NT2/D1 (cell line): ENCODE measurements around the gene ANTXR1.

Experiments
- DNase-seq: peaks from one replicate; pipeline ENCODE4 v3.0.0-alpha.2; 2011; ENCODE audit warnings: low read depth, low spot score
- H3K27me3 ChIP-seq: 2 replicates; pipeline ENCODE4 v1.6.0; 2011; ENCODE audit warnings: mild to moderate bottlenecking; ENCODE audit not compliant: insufficient read length, insufficient read depth
- H3K36me3 ChIP-seq: 2 replicates; pipeline ENCODE4 v1.6.1; 2011; ENCODE audit warnings: mild to moderate bottlenecking, low read length, mixed read lengths; ENCODE audit not compliant: insufficient read depth, insufficient read length
- H3K4me1 ChIP-seq: 2 replicates; pipeline ENCODE4 v1.5.1; 2011; ENCODE audit not compliant: insufficient read depth, insufficient read length
- H3K4me3 ChIP-seq: 2 replicates; pipeline ENCODE4 v1.5.1; 2011; ENCODE audit warnings: low read depth; ENCODE audit not compliant: insufficient read length
- H3K9ac ChIP-seq: 2 replicates; pipeline ENCODE4 v1.6.0; 2011; ENCODE audit warnings: low read depth; ENCODE audit not compliant: insufficient read length
- H3K9me3 ChIP-seq: 2 replicates; pipeline ENCODE4 v1.5.1; 2011; ENCODE audit warnings: mild to moderate bottlenecking, low read length; ENCODE audit not compliant: insufficient read depth
- SUZ12 ChIP-seq: IDR thresholded peaks from 2 replicates; pipeline ENCODE4 v1.6.1; 2011; ENCODE audit not compliant: insufficient read length, insufficient read depth; ENCODE audit errors: extremely low read depth
- YY1 ChIP-seq: IDR thresholded peaks from 2 replicates; pipeline ENCODE4 v1.6.1; 2011; ENCODE audit not compliant: insufficient read length, insufficient read depth
- ZNF274 ChIP-seq: IDR thresholded peaks from 2 replicates; pipeline ENCODE4 v1.6.1; 2011; ENCODE audit warnings: mild to moderate bottlenecking, low read depth, low read length

The ANTXR1 gene

DNA sequence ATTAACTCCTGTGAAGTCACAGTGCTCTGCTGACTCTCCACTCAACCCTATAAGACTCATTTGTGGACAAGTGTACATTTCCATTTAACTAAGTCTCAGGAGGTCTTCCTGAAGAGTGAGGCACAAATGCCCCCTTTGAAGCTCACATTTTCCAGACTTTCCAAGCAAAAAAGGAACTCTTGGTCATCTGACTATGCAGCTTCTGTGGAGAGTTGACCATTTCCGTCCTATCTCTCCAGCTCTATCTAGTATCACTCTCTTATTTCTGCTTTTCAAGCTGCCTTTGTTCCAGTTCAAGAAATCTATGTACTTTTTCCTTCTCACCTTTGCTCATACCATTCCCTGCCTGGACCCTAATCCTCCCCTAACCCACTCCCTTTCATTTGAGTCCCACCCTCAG lies 77.0 kb downstream of the ANTXR1 start:
- Histone ChIP-seq H3K4me3 (no peak overlapping the region), H3K4me1 (no peaks in the 10 kb centered on the region)
- DNase-seq: no peak

DNA sequence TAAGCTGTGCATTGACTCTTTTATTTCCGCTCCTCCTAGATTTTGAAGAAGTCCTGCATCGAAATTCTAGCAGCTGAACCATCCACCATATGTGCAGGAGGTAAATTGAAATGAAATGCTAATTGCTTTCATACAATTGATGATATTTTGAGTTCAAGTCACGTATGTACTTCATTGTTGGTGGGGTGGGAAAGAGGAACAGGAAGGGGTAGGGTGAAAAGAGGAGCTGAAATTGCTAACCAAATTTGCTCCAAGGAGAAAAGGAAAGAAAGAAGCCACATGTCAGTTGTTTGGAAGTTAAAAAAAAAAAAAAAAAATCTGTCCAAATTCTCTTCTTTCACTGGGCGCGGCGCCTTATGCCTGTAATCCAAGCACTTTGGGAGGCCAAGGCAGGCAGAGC lies 77.8 kb downstream of the ANTXR1 start:
- Histone ChIP-seq H3K9ac (no peak overlapping the region), H3K9me3 (no peaks in the 10 kb centered on the region), H3K27me3 (no peaks in the 10 kb centered on the region), H3K36me3 (peaks cover 23% of the 10 kb centered on the region), H3K4me3 (no peak overlapping the region), H3K4me1 (no peaks in the 10 kb centered on the region)
- TF ChIP-seq YY1 (no peak), SUZ12 (no peak)
- no peak for DNase-seq

More for the DNA sequence above, 77.0 kb downstream of the ANTXR1 start:
- no peaks in the 10 kb centered on the region for H3K27me3 ChIP-seq
- no peak overlapping the region for H3K9ac ChIP-seq
- no peak for TF ChIP-seq ZNF274
- no peak for TF ChIP-seq SUZ12
- no peak for TF ChIP-seq YY1
- no peaks in the 10 kb centered on the region for H3K9me3 ChIP-seq
- H3K36me3 ChIP-seq: peaks cover 23% of the 10 kb centered on the region

DNA sequence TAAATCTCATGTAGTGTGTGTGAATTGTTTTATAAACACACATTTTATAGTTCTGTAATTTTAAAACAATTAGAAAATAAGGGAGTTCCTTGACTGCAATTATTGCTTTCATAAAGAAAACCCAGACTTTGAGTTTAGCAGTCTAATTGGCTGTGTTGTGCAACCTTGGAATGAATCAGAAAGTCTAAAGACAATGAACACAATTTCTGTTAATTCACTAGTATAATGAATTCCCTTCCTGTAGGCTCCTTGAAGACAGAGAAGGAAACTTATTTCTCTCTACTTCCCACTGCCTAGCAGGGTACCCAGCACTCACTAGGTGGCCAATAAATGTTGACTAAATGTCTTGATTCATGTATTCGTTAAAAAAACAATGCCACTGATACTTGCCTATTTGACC lies 79.9 kb downstream of the ANTXR1 start:
- Histone ChIP-seq H3K4me1 (no peaks in the 10 kb centered on the region), H3K4me3 (no peak overlapping the region), H3K9ac (no peak overlapping the region), H3K9me3 (no peaks in the 10 kb centered on the region), H3K36me3 (peaks cover 23% of the 10 kb centered on the region), H3K27me3 (no peaks in the 10 kb centered on the region)
- TF ChIP-seq SUZ12: no peak
- TF ChIP-seq YY1: no peak
- TF ChIP-seq ZNF274: no peak
- no peak for DNase-seq

DNA sequence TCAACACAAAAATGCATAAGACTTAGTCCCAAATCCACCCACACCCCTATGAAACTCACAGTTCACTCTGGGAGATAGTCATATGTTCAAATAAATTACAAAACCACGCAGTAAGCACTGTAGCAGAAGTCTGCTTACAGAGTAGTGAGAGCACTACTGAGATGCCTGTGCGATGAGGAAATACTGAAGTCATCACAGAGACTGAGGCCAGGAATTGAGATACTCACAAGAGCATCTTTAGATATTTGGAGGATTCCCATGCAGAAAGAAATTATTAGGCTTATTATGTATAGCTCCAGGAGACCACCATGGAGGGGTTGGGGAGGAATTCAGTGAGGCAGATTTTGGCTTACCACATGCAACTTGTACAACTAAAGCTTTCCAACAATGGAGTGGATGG lies 82.3 kb downstream of the ANTXR1 start:
- no peak overlapping the region for H3K9ac ChIP-seq
- TF ChIP-seq SUZ12 (no peak), ZNF274 (no peak), YY1 (no peak)
- DNase-seq: no peak
- no peaks in the 10 kb centered on the region for H3K9me3 ChIP-seq
- peaks cover 19% of the 10 kb centered on the region for H3K36me3 ChIP-seq
- no peaks in the 10 kb centered on the region for H3K4me1 ChIP-seq
- H3K4me3 ChIP-seq: no peak overlapping the region
- H3K27me3 ChIP-seq: no peaks in the 10 kb centered on the region

- TF ChIP-seq YY1 (no peak), ZNF274 (no peak), SUZ12 (no peak)
- no peak for DNase-seq
- Histone ChIP-seq H3K9ac (no peak overlapping the region), H3K4me1 (no peaks in the 10 kb centered on the region), H3K36me3 (peaks cover 15% of the 10 kb centered on the region), H3K4me3 (no peak overlapping the region), H3K27me3 (no peaks in the 10 kb centered on the region), H3K9me3 (no peaks in the 10 kb centered on the region)
Observed at GRCh38 chr2:69096326-69097095, 83.5 kb downstream of the ANTXR1 start.

- no peak for DNase-seq
- TF ChIP-seq ZNF274 (no peak), YY1 (no peak), SUZ12 (no peak)
- H3K4me3 ChIP-seq: no peak overlapping the region
- H3K4me1 ChIP-seq: no peaks in the 10 kb centered on the region
- H3K36me3 ChIP-seq: peaks cover 11% of the 10 kb centered on the region
- H3K9ac ChIP-seq: no peak overlapping the region
- H3K27me3 ChIP-seq: no peaks in the 10 kb centered on the region
- H3K9me3 ChIP-seq: no peaks in the 10 kb centered on the region
Observed at GRCh38 chr2:69097148-69097610, 84.2 kb downstream of the ANTXR1 start.

DNA sequence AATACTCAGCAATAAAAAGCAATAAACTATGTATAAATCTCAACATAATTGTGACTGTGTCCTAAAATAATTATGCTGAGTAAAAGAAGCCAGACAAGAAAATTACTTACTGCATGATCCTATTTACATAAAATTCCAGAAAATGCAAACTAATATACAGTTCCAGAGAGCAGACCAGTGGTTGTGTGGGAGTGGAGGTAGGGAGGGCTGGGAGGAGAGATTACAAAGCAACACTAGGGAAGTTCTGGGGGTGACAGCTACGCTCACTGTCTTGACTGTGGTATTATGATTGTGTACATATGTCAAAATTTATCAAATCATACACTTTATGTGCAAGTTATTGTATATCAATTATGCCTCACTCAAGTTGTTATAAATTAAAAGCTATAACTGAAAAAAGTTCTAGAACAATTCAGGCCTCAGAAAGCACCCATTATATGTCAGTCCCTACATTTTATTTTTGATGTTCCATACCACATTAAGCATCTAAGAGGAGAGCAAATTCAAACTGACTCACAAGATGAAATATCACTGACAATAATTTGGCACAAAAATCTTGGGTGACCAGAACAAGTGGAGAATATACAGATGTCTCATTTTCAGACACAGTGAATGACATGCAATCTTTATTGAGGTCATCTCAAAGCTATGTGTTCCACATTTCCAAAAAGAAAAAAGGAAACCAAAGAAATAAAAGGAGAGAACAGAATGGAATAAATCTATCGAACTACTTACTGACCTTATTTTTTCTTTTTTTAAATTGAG lies 85.1 kb downstream of the ANTXR1 start:
- no peak for TF ChIP-seq SUZ12
- no peak for TF ChIP-seq YY1
- TF ChIP-seq ZNF274: no peak
- no peaks in the 10 kb centered on the region for H3K9me3 ChIP-seq
- no peak overlapping the region for H3K4me3 ChIP-seq
- H3K4me1 ChIP-seq: no peaks in the 10 kb centered on the region
- no peak overlapping the region for H3K9ac ChIP-seq
- no peak for DNase-seq
- peaks cover 15% of the 10 kb centered on the region for H3K36me3 ChIP-seq
- no peaks in the 10 kb centered on the region for H3K27me3 ChIP-seq
